NCI-H2196 treated with DMSO at 0.1 percent for 48 hours (cell line): ENCODE data around the gene MEIS3.
A peak's percentile ranks its signal among the peaks of the same experiment; 100 is the strongest.
"Not testable (repeated sequence)": the region's sequence is repeated elsewhere in the genome, so short reads cannot be mapped to it uniquely, and the experiment has no call there.

Experiments
- DNase-seq: peaks from one replicate; lab custom pipeline; 2025; ENCODE audit not compliant: unreplicated experiment; lab: John Stamatoyannopoulos, UW

The MEIS3 gene

GRCh38 chr19:47365455-47365854 is 53.9 kb downstream of the MEIS3 start:
- not testable (repeated sequence) for DNase-seq

GRCh38 chr19:47363758-47364531 is 55.4 kb downstream of the MEIS3 start:
- no peak for DNase-seq

- no peak for DNase-seq
These were observed 57.0 kb downstream of the MEIS3 start for GRCh38 chr19:47362321-47362720.

- no peak for DNase-seq
These were observed 60.4 kb downstream of the MEIS3 start for GRCh38 chr19:47358936-47359335.

GRCh38 chr19:47357788-47358680 is 61.3 kb downstream of the MEIS3 start:
- no peak for DNase-seq

- peak; percentile 23 for DNase-seq
These were observed 62.4 kb downstream of the MEIS3 start for GRCh38 chr19:47356900-47357299.

GRCh38 chr19:47353307-47353712 is 66.0 kb downstream of the MEIS3 start:
- DNase-seq, result peak; percentile 65
